GM23338 (cell line): ENCODE results near the gene APP. TPM values are rescaled to one million over a fixed set of nuclear protein-coding genes. Genes with fewer than 3 reads are reported as not detected.
"Not testable (repeated sequence)": the region's sequence is repeated elsewhere in the genome, so short reads cannot be mapped to it uniquely, and the experiment has no call there.

Experiments
- ATAC-seq: fragments of 200-7000 bp; cut with Tn5 transposase; 3 replicates; pipeline ENCODE4 v1.9.1; 2020
- DNase-seq: peaks from one replicate; pipeline ENCODE4 v3.0.0-alpha.2; 2015; ENCODE audit warnings: low spot score
- H2AFZ ChIP-seq: fragments of 200-600 bp; sonication (generic); 2 replicates; pipeline ENCODE4 v1.8.0; 2016; ENCODE audit warnings: antibody characterized with exemption, mild to moderate bottlenecking, moderate library complexity
- H3F3A ChIP-seq: fragments of 200-600 bp; sonication (generic); replicated peaks from 2 replicates; pipeline ENCODE4 v1.8.0; 2017; ENCODE audit warnings: antibody characterized with exemption, mixed run types, low read depth
- H3K27ac ChIP-seq: fragments of 200-600 bp; sonication (generic); 2 replicates; pipeline ENCODE4 v1.6.1; 2016; ENCODE audit warnings: low read depth
- H3K27me3 ChIP-seq: fragments of 200-600 bp; sonication (generic); 2 replicates; pipeline ENCODE4 v1.8.0; 2016; ENCODE audit warnings: mild to moderate bottlenecking, mixed run types, moderate library complexity; ENCODE audit not compliant: insufficient read depth
- H3K36me3 ChIP-seq: fragments of 200-600 bp; sonication (generic); 2 replicates; pipeline ENCODE4 v1.8.0; 2016; ENCODE audit warnings: mild to moderate bottlenecking; ENCODE audit not compliant: insufficient read depth
- H3K4me1 ChIP-seq: fragments of 200-600 bp; sonication (generic); 2 replicates; pipeline ENCODE4 v1.8.0; 2016; ENCODE audit warnings: mild to moderate bottlenecking, moderate library complexity; ENCODE audit not compliant: insufficient read depth
- H3K4me2 ChIP-seq: fragments of 200-600 bp; sonication (generic); 2 replicates; pipeline ENCODE4 v1.7.1; 2017; ENCODE audit warnings: mixed run types
- H3K4me3 ChIP-seq: fragments of 200-600 bp; sonication (generic); 2 replicates; pipeline ENCODE4 v1.6.1; 2016; ENCODE audit warnings: mixed run types
- H3K79me2 ChIP-seq: fragments of 200-600 bp; sonication (generic); replicated peaks from 2 replicates; pipeline ENCODE4 v1.8.0; 2017; ENCODE audit warnings: mild to moderate bottlenecking; ENCODE audit not compliant: insufficient read depth
- H3K9me2 ChIP-seq: fragments of 200-600 bp; sonication (generic); 2 replicates; pipeline ENCODE4 v1.8.0; 2017; ENCODE audit not compliant: insufficient read depth
- H4K20me1 ChIP-seq: fragments of 200-600 bp; sonication (generic); replicated peaks from 2 replicates; pipeline ENCODE4 v1.8.0; 2017; ENCODE audit warnings: mild to moderate bottlenecking; ENCODE audit not compliant: insufficient read depth
- H3K27ac Mint-ChIP-seq: 2 replicates; pipeline ENCODE4 v1.8.0; 2020; ENCODE audit warnings: inconsistent platforms, mild to moderate bottlenecking, moderate library complexity, mixed read lengths
- H3K27me3 Mint-ChIP-seq: 3 replicates; pipeline ENCODE4 v1.8.0; 2022; ENCODE audit warnings: low read depth, mild to moderate bottlenecking, moderate library complexity, mixed read lengths, inconsistent platforms; ENCODE audit not compliant: insufficient read depth, poor library complexity
- H3K36me3 Mint-ChIP-seq: 3 replicates; pipeline ENCODE4 v1.8.0; 2021; ENCODE audit warnings: low read depth, mild to moderate bottlenecking, inconsistent platforms, moderate library complexity, mixed read lengths
- H3K4me1 Mint-ChIP-seq: 3 replicates; pipeline ENCODE4 v1.8.0; 2020; ENCODE audit warnings: mild to moderate bottlenecking, inconsistent platforms, mixed read lengths
- H3K4me3 Mint-ChIP-seq: 3 replicates; pipeline ENCODE4 v1.8.0; 2021; ENCODE audit warnings: moderate library complexity, mild to moderate bottlenecking, inconsistent platforms, mixed read lengths
- H3K9me3 Mint-ChIP-seq: 3 replicates; pipeline ENCODE4 v1.8.0; 2020; ENCODE audit warnings: moderate library complexity, mild to moderate bottlenecking, inconsistent platforms, mixed read lengths
- CTCF ChIP-seq, 2 experiments: fragments of 200-600 bp in 1 of 2; sonication (generic) in 1 of 2; conservative IDR thresholded peaks; 2 replicates each; pipeline versions ENCODE4 v1.5.1 to v1.6.1; 2016 to 2017; ENCODE audit warnings: antibody characterized with exemption in 2 of 2, low read depth in 2 of 2, mild to moderate bottlenecking in 2 of 2, moderate library complexity in 1 of 2
- EZH2phosphoT487 ChIP-seq: fragments of 200-600 bp; sonication (generic); IDR thresholded peaks from one replicate; pipeline ENCODE4 v1.8.1; 2018; ENCODE audit warnings: antibody characterized with exemption; ENCODE audit not compliant: unreplicated experiment
- ZNF462 ChIP-seq: fragments of 250-450 bp; sonication (Bioruptor Pico); IDR thresholded peaks from 2 replicates; pipeline ENCODE4 v1.5.0; 2020; ENCODE audit warnings: mild to moderate bottlenecking, moderate library complexity
- polyA plus RNA-seq: library from polyadenylated mRNA; unstranded; fragments of >200 nt; fragmentation: Nextera tagmentation; extraction: Ambion mirVana; gene quantifications from 2 replicates; pipeline ENCODE4 v1.2.1, GENCODE V29; 2016
- total RNA-seq: library from RNA; depleted of rRNA; stranded (reverse); fragments of >200 nt; shearing (Covaris generic); gene quantifications from 2 replicates; pipeline ENCODE4 v1.2.3, GENCODE V29; 2014

Gene APP
- total and polyA plus RNA-seq, 2 experiments from 2014 or later = 69.4 to 444 TPM

GRCh38 chr21:26025536-26026512 lies 144.7 kb downstream of the APP start (continued):
- TF ChIP-seq ZNF462 (CRISPR knock-in tag) (no peak), EZH2phosphoT487 (no peak), CTCF (conservative IDR thresholded peaks at IDR 0.05; ENCODE audit: low read depth in 2 of 2) (no peak)

- Mint-ChIP-seq H3K36me3 (peaks cover 28% of the 10 kb centered on the region), H3K27me3 (peaks cover 10% of the 10 kb centered on the region), H3K4me1 (peaks cover 42% of the 10 kb centered on the region)
- H3K4me1 ChIP-seq = peaks cover 40% of the 10 kb centered on the region
- H3K36me3 ChIP-seq = peaks cover 12% of the 10 kb centered on the region
- ATAC-seq (peak; percentile 77), DNase-seq (peak; percentile 60)
- H3K27ac ChIP-seq = 0 out of 2 replicates have a peak overlapping the region, but pooled peaks have one; percentile 59
- not testable (repeated sequence) for H3K27ac Mint-ChIP-seq, H3K4me2 ChIP-seq, H3K27me3 ChIP-seq, H3K9me3 Mint-ChIP-seq, H3K4me3 Mint-ChIP-seq, H3K9me2 ChIP-seq, H3K4me3 ChIP-seq, H3F3A ChIP-seq, H2AFZ ChIP-seq
- peaks cover 73% of the 10 kb centered on the region for H3K79me2 ChIP-seq
- peaks cover 33% of the 10 kb centered on the region for H4K20me1 ChIP-seq
Measured at GRCh38 chr21:26023406-26023805, 147.2 kb downstream of the APP start.

GRCh38 chr21:26022598-26023337 lies 147.8 kb downstream of the APP start:
- H3K27ac Mint-ChIP-seq = not testable (repeated sequence)

More at GRCh38 chr21:26022598-26023337, 147.8 kb downstream of the APP start:
- DNase-seq, H3K4me3 Mint-ChIP-seq, H3K9me3 Mint-ChIP-seq, H3K4me2 ChIP-seq, H3K4me3 ChIP-seq, H3K27ac ChIP-seq, ATAC-seq, H2AFZ ChIP-seq, H3F3A ChIP-seq, H3K9me2 ChIP-seq, H3K27me3 ChIP-seq: not testable (repeated sequence)
- Histone ChIP-seq H3K4me1 (peaks cover 34% of the 10 kb centered on the region), H4K20me1 (peaks cover 31% of the 10 kb centered on the region), H3K36me3 (peaks cover 12% of the 10 kb centered on the region), H3K79me2 (peaks cover 73% of the 10 kb centered on the region)
- H3K27me3 Mint-ChIP-seq = peaks cover 10% of the 10 kb centered on the region
- peaks cover 40% of the 10 kb centered on the region for H3K4me1 Mint-ChIP-seq
- peaks cover 28% of the 10 kb centered on the region for H3K36me3 Mint-ChIP-seq
